Measurements from ENCODE around the gene EIF3I. TPM values are rescaled to one million over a fixed set of nuclear protein-coding genes. Genes with fewer than 3 reads are reported as not detected.

EIF3I gene
- total RNA-seq, 1 experiment from 2014 or later: 222 TPM

DNA sequence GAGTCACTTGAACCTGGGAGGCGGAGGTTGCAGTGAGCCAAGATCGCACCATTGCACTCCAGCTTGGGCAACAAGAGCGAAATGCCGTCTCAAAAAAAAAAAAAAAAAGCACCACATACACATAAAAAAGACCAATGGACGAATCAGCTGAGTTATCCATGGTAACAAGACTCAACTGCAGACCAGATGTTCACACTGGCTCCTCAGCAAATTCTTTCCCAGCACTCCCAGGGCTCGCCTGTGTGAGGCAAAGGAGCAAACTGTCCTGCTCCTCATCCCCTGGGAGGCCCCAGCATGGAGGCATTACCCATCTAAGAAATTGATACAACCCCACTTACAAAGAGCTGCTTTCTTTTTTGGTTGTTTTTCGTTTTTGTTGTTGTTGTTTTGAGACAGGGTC, 3.2 kb upstream of the EIF3I start:
- Histone ChIP-seq H4K20me1 (ENCODE audit: control insufficient read depth, insufficient read depth, insufficient read length) (no peaks in the 10 kb centered on the region), H3K14ac (ENCODE audit: insufficient read depth, low read length) (no peak overlapping the region), H3K79me2 (ENCODE audit: insufficient read depth, low read length) (peaks cover 3% of the 10 kb centered on the region; the same call in 1 of the 2 replicates), H3T11ph (ENCODE audit: low read length) (no peak overlapping the region), H3K23ac (ENCODE audit: insufficient read length, low read depth, low read length) (no peak overlapping the region), H3K18ac (ENCODE audit: insufficient read length, low read depth, low read length) (no peak overlapping the region), H4K5ac (ENCODE audit: insufficient read length, low read depth, low read length) (no peak overlapping the region), H4K91ac (ENCODE audit: insufficient read length, low read depth, low read length) (no peak overlapping the region), H3K27ac (ENCODE audit: insufficient read length, low read depth, low read length) (no peak overlapping the region), H3K4me2 (ENCODE audit: insufficient read depth, insufficient read length, low read length) (no peak overlapping the region), H2BK120ac (ENCODE audit: low read depth, low read length, poor library complexity, severe bottlenecking) (no peak overlapping the region), H2BK20ac (ENCODE audit: low read depth, low read length, poor library complexity, severe bottlenecking) (no peak overlapping the region), H3K79me1 (ENCODE audit: insufficient read depth, low read depth, low read length, poor library complexity, severe bottlenecking) (no peaks in the 10 kb centered on the region), H2AFZ (ENCODE audit: low read length) (no peak overlapping the region), H3K9me3 (ENCODE audit: control insufficient read depth, low read depth, low read length) (no peaks in the 10 kb centered on the region), H2BK5ac (ENCODE audit: insufficient read length, low read length) (no peak overlapping the region), H3K23me2 (ENCODE audit: insufficient read length, low read depth, low read length, poor library complexity, severe bottlenecking) (peaks cover 7% of the 10 kb centered on the region), H3K27me3 (ENCODE audit: insufficient read depth, low read length) (no peaks in the 10 kb centered on the region), H3K56ac (ENCODE audit: insufficient read length, low read depth, low read length) (no peak overlapping the region), H2AK5ac (ENCODE audit: insufficient read length, low read length) (no peak overlapping the region), H3K4ac (ENCODE audit: low read depth, low read length) (no peak overlapping the region), H3K9ac (ENCODE audit: extremely low read depth, insufficient read length, low read length) (no peak overlapping the region), H4K8ac (replicated peaks; ENCODE audit: insufficient read length, low read depth, low read length) (no peak overlapping the region), H2BK12ac (ENCODE audit: insufficient read length, low read depth, low read length) (no peak overlapping the region), H3K4me1 (ENCODE audit: insufficient read depth, low read length) (peaks cover 7% of the 10 kb centered on the region; the same call in 1 of the 2 replicates), H2BK15ac (ENCODE audit: low read depth, low read length) (no peak overlapping the region)
- peaks cover 13 to 49% (median 37%) of the 10 kb centered on the region in 3 experiments for H3K36me3 Mint-ChIP-seq (ENCODE audit: insufficient read depth in 1 of 3, low read depth in 3 of 3)
- DNase-seq: no peak
- H3K9me3 Mint-ChIP-seq: no peaks in the 10 kb centered on the region
- no peak overlapping the region for H3K4me3 Mint-ChIP-seq
- WGBS (ENCODE audit: extremely low coverage, insufficient read length, low lambda C conversion rate): no CpG with 5 or more reads among the region's 7 CpGs
- TF ChIP-seq, protein P1, sequence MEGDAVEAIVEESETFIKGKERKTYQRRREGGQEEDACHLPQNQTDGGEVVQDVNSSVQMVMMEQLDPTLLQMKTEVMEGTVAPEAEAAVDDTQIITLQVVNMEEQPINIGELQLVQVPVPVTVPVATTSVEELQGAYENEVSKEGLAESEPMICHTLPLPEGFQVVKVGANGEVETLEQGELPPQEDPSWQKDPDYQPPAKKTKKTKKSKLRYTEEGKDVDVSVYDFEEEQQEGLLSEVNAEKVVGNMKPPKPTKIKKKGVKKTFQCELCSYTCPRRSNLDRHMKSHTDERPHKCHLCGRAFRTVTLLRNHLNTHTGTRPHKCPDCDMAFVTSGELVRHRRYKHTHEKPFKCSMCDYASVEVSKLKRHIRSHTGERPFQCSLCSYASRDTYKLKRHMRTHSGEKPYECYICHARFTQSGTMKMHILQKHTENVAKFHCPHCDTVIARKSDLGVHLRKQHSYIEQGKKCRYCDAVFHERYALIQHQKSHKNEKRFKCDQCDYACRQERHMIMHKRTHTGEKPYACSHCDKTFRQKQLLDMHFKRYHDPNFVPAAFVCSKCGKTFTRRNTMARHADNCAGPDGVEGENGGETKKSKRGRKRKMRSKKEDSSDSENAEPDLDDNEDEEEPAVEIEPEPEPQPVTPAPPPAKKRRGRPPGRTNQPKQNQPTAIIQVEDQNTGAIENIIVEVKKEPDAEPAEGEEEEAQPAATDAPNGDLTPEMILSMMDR (conservative IDR thresholded peaks at IDR 0.05): no peak
- no peak overlapping the region for H3K27ac Mint-ChIP-seq
- peaks cover 17 to 25% of the 10 kb centered on the region in 2 experiments for H3K4me1 Mint-ChIP-seq
- no peaks in the 10 kb centered on the region for H3K27me3 Mint-ChIP-seq (ENCODE audit: low read depth)

Data from H9 (cell line).